SK-N-SH (cell line): Measurements from ENCODE around the gene RPRML. TPM values are rescaled to one million over a fixed set of nuclear protein-coding genes. Genes with fewer than 3 reads are reported as not detected.
"Not testable (repeated sequence)": the region's sequence is repeated elsewhere in the genome, so short reads cannot be mapped to it uniquely, and the experiment has no call there.

ENCODE experiments used
- CTCF ChIA-PET: fragments of 300-600, 350-600 bp; formaldehyde crosslinking; extraction: SDS; loops from one replicate; lab custom pipeline; 2021; lab: Yijun Ruan, JAX
- POLR2A ChIA-PET: fragments of 350-600 bp; sonication (Branson Sonifier 250); formaldehyde crosslinking; extraction: SDS; loops from one replicate; lab custom pipeline; 2020; ENCODE audit warnings: antibody characterized with exemption, inconsistent platforms; lab: Yijun Ruan, JAX
- DNase-seq: peaks from one replicate; pipeline ENCODE4 v3.0.0; 2012
- H2AFZ ChIP-seq: fragments of 200-600 bp; sonication (generic); 2 replicates; pipeline ENCODE4 v1.8.1; 2016; ENCODE audit warnings: antibody characterized with exemption, mild to moderate bottlenecking, low read depth
- H3F3A ChIP-seq: fragments of 200-600 bp; sonication (generic); replicated peaks from 2 replicates; pipeline ENCODE3; 2016; ENCODE audit warnings: antibody characterized with exemption, mild to moderate bottlenecking; ENCODE audit not compliant: insufficient read depth
- H3K27ac ChIP-seq, 2 experiments: fragments of 200-500 bp in 1 of 2; fragments of 200-600 bp in 1 of 2; sonication (Bioruptor generic) in 1 of 2; sonication (generic), shearing (Covaris generic) in 1 of 2; 2 replicates each; pipeline versions ENCODE4 v1.5.1 to v1.6.1; 2014 to 2016; ENCODE audit warnings: low read depth in 2 of 2, inconsistent platforms in 1 of 2, low read length in 1 of 2, mild to moderate bottlenecking in 1 of 2, mixed read lengths in 1 of 2
- H3K27me3 ChIP-seq: fragments of 200-600 bp; sonication (generic), shearing (Covaris generic); 2 replicates; pipeline ENCODE4 v1.6.1; 2016; ENCODE audit warnings: mixed run types; ENCODE audit not compliant: insufficient read depth
- H3K36me3 ChIP-seq, 2 experiments: fragments of 200-500 bp in 1 of 2; fragments of 200-600 bp in 1 of 2; sonication (Bioruptor generic) in 1 of 2; sonication (generic) in 1 of 2; replicated peaks in 1 of 2; 2 replicates each; pipeline versions ENCODE3 to v1.5.1; 2014 to 2016; ENCODE audit warnings: low read length in 1 of 2, mild to moderate bottlenecking in 1 of 2; ENCODE audit not compliant: insufficient read depth in 2 of 2, control insufficient read depth in 1 of 2
- H3K4me1 ChIP-seq, 2 experiments: fragments of 200-500 bp in 1 of 2; fragments of 200-600 bp in 1 of 2; sonication (Bioruptor generic) in 1 of 2; sonication (generic), shearing (Covaris generic) in 1 of 2; 2 replicates each; pipeline versions ENCODE4 v1.5.1 to v1.6.1; 2014 to 2016; ENCODE audit warnings: low read depth in 1 of 2, low read length in 1 of 2, mixed run types in 1 of 2; ENCODE audit not compliant: insufficient read depth in 2 of 2, control insufficient read depth in 1 of 2
- H3K4me2 ChIP-seq: fragments of 200-600 bp; sonication (generic), shearing (Covaris generic); 2 replicates; pipeline ENCODE4 v1.6.1; 2017; ENCODE audit warnings: mixed run types
- H3K4me3 ChIP-seq, 2 experiments: fragments of 200-500 bp in 1 of 2; fragments of 200-600 bp in 1 of 2; sonication (Bioruptor generic) in 1 of 2; sonication (generic), shearing (Covaris generic) in 1 of 2; 2 replicates each; pipeline versions ENCODE4 v1.5.1 to v1.8.1; 2014 to 2016; ENCODE audit warnings: low read depth in 2 of 2, inconsistent platforms in 1 of 2, low read length in 1 of 2, mild to moderate bottlenecking in 1 of 2, mixed read lengths in 1 of 2, moderate library complexity in 1 of 2
- H3K79me2 ChIP-seq: fragments of 200-600 bp; sonication (generic); 2 replicates; pipeline ENCODE4 v1.8.1; 2017; ENCODE audit warnings: mild to moderate bottlenecking; ENCODE audit not compliant: insufficient read depth
- H3K9ac ChIP-seq: fragments of 200-600 bp; sonication (generic); 2 replicates; pipeline ENCODE4 v1.6.1; 2017; ENCODE audit warnings: mixed run types
- H3K9me2 ChIP-seq: fragments of 200-600 bp; sonication (generic); 2 replicates; pipeline ENCODE4 v1.6.1; 2017; ENCODE audit warnings: mixed run types
- H3K9me3 ChIP-seq: fragments of 200-600 bp; sonication (generic); 2 replicates; pipeline ENCODE4 v1.6.1; 2017; ENCODE audit warnings: mixed run types, mild to moderate bottlenecking, moderate library complexity
- H4K20me1 ChIP-seq: fragments of 200-600 bp; sonication (generic); 2 replicates; pipeline ENCODE4 v1.6.1; 2017; ENCODE audit warnings: mild to moderate bottlenecking, mixed run types; ENCODE audit not compliant: insufficient read depth
- NRF1 ChIP-seq: IDR thresholded peaks from 2 replicates; pipeline ENCODE4 v1.6.1; 2012; ENCODE audit warnings: low read depth, mild to moderate bottlenecking, low read length
- RAD21 ChIP-seq: IDR thresholded peaks from 2 replicates; pipeline ENCODE4 v1.6.1; 2012; ENCODE audit warnings: mild to moderate bottlenecking, low read length
- RCOR1 ChIP-seq: fragments of 150-350 bp; IDR thresholded peaks from 2 replicates; pipeline ENCODE4 v1.6.1; 2017; ENCODE audit warnings: antibody characterized with exemption, low read length
- RXRA ChIP-seq: IDR thresholded peaks from 2 replicates; pipeline ENCODE4 v1.4.0; 2012; ENCODE audit warnings: low read depth, mild to moderate bottlenecking, borderline replicate concordance
- whole genome bisulfite sequencing: methylation state at CpG from one replicate; pipeline ENCODE4 v1.1.6; 2017; ENCODE audit warnings: low lambda C conversion rate; 5-methylcytosine and 5-hydroxymethylcytosine counted together
- polyA plus RNA-seq, 3 experiments: library from polyadenylated mRNA; depleted of rRNA; stranded (reverse); fragments of >200 nt; gene quantifications; 2 replicates each; pipeline ENCODE4 v1.2.3, GENCODE V29; 2012
- TF ChIP-seq, protein P1 (sequence below): IDR thresholded peaks from 2 replicates; pipeline ENCODE4 v1.6.1; 2012; ENCODE audit warnings: mild to moderate bottlenecking, low read depth, low read length, moderate library complexity
- TF ChIP-seq, protein P2 (sequence below): fragments of 200-600 bp; sonication (generic); IDR thresholded peaks from 2 replicates; pipeline ENCODE4 v1.6.1; 2017; ENCODE audit warnings: antibody characterized with exemption, mild to moderate bottlenecking, moderate library complexity
- TF ChIP-seq, protein P3 (sequence below): IDR thresholded peaks from 2 replicates; pipeline ENCODE4 v1.4.0; 2012; ENCODE audit warnings: low read depth

The RPRML gene
- polyA plus RNA-seq, 1 of the 3 experiments (the other 2 are of a cell fraction) = not detected

DNA sequence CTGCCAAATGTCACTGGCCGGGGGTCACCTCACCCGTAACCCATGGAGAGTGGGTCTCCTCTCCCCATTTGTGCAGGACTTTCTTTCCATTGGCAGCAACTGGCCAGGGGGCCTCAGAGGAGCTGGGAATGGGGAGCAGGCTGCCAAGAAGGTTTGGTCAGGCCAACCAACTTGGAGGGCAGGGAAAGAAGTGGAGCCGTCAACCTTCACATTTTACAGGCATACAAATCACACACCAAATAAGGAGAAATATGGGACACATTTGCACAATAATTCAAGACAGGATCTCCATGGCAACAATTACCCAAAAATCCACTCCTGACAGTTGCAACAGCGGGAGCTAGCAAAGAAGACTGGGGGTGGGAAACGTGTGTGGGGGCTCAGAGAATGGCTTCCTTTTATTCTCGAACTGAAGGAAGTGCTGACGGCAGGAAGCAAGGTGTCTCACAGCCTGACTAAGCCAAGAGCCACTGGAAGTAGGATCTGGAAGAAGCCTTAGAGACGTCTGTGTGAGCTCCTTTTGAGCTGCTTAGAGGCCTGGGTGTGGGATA is 20.9 kb downstream of the RPRML start (continued):
- TF ChIP-seq, protein P1, sequence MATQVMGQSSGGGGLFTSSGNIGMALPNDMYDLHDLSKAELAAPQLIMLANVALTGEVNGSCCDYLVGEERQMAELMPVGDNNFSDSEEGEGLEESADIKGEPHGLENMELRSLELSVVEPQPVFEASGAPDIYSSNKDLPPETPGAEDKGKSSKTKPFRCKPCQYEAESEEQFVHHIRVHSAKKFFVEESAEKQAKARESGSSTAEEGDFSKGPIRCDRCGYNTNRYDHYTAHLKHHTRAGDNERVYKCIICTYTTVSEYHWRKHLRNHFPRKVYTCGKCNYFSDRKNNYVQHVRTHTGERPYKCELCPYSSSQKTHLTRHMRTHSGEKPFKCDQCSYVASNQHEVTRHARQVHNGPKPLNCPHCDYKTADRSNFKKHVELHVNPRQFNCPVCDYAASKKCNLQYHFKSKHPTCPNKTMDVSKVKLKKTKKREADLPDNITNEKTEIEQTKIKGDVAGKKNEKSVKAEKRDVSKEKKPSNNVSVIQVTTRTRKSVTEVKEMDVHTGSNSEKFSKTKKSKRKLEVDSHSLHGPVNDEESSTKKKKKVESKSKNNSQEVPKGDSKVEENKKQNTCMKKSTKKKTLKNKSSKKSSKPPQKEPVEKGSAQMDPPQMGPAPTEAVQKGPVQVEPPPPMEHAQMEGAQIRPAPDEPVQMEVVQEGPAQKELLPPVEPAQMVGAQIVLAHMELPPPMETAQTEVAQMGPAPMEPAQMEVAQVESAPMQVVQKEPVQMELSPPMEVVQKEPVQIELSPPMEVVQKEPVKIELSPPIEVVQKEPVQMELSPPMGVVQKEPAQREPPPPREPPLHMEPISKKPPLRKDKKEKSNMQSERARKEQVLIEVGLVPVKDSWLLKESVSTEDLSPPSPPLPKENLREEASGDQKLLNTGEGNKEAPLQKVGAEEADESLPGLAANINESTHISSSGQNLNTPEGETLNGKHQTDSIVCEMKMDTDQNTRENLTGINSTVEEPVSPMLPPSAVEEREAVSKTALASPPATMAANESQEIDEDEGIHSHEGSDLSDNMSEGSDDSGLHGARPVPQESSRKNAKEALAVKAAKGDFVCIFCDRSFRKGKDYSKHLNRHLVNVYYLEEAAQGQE = no peak

DNA sequence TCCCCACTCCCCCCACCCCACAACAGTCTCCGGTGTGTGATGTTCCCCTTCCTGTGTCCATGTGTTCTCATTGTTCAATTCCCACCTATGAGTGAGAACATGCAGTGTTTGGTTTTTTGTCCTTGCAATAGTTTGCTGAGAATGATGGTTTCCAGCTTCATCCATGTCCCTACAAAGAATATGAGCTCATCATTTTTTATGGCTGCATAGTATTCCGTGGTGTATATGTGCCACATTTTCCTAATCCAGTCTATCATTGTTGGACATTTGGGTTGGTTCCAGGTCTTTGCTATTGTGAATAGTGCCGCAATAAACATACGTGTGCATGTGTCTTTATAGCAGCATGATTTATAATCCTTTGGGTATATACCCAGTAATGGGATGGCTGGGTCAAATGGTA is 25.9 kb downstream of the RPRML start:
- CTCF ChIA-PET = interaction anchor here (5.5 kb wide), 1 partner anchor 11 kb away, joined by 56 read pairs; no protein-coding TSS in a partner anchor
- POLR2A ChIA-PET = not testable (repeated sequence)

DNA sequence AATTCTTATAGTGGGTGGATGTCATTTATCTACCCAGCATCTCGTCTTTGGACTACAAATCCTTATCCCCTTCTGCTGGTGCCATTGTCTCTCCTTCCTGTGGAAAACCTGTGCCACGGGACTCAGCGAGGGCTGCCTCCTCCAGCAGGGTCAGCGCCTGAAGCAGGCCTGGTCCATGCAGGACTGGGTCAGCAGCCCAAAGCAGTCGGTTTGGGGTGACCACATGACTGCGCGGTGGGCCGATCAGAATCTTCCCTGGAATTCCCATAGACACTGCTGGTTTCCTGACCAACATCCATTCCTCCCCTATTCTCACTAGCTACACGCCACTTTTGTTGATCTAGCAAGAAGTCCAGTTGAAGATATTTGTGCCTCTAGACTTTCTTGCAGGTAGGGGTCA is 26.9 kb downstream of the RPRML start:
- TF ChIP-seq, protein P2, sequence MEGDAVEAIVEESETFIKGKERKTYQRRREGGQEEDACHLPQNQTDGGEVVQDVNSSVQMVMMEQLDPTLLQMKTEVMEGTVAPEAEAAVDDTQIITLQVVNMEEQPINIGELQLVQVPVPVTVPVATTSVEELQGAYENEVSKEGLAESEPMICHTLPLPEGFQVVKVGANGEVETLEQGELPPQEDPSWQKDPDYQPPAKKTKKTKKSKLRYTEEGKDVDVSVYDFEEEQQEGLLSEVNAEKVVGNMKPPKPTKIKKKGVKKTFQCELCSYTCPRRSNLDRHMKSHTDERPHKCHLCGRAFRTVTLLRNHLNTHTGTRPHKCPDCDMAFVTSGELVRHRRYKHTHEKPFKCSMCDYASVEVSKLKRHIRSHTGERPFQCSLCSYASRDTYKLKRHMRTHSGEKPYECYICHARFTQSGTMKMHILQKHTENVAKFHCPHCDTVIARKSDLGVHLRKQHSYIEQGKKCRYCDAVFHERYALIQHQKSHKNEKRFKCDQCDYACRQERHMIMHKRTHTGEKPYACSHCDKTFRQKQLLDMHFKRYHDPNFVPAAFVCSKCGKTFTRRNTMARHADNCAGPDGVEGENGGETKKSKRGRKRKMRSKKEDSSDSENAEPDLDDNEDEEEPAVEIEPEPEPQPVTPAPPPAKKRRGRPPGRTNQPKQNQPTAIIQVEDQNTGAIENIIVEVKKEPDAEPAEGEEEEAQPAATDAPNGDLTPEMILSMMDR = no peak
- TF ChIP-seq RAD21 (no peak), RXRA (no peak), NRF1 (no peak), RCOR1 (no peak)
- TF ChIP-seq, protein P3, sequence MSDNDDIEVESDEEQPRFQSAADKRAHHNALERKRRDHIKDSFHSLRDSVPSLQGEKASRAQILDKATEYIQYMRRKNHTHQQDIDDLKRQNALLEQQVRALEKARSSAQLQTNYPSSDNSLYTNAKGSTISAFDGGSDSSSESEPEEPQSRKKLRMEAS = no peak
- H3K9me2 ChIP-seq = no peaks in the 10 kb centered on the region
- H3K79me2 ChIP-seq = no peaks in the 10 kb centered on the region
- H3K27ac ChIP-seq = no peak overlapping the region
- H4K20me1 ChIP-seq = no peaks in the 10 kb centered on the region
- H3K27me3 ChIP-seq = no peaks in the 10 kb centered on the region
- peaks cover 0 to 17% of the 10 kb centered on the region in 2 experiments; a peak in 1 of 4 replicates for H3K4me1 ChIP-seq
- 77% methylated on average over 9 of the region's 9 CpGs for WGBS
- ChIA-PET POLR2A (no interaction called here), CTCF (interaction anchor here (1.4 to 5.5 kb wide), 6 partner anchors 10 to 110 kb away, joined by 4 to 56 read pairs (median 10); no protein-coding TSS in a partner anchor)
- H3K4me2 ChIP-seq = no peak overlapping the region
- H3F3A ChIP-seq = no peaks in the 10 kb centered on the region
- no peaks in the 10 kb centered on the region for H3K36me3 ChIP-seq
- H3K4me3 ChIP-seq = no peak overlapping the region
- no peaks in the 10 kb centered on the region for H3K9me3 ChIP-seq
- H2AFZ ChIP-seq = no peak overlapping the region
- H3K9ac ChIP-seq = no peak overlapping the region
- no peak for DNase-seq

More for the DNA sequence above, 25.9 kb downstream of the RPRML start:
- not testable (repeated sequence) for H3K9ac ChIP-seq, H3K9me2 ChIP-seq, H3K4me3 ChIP-seq, H3F3A ChIP-seq, H3K4me2 ChIP-seq, H3K27ac ChIP-seq, H3K79me2 ChIP-seq, H4K20me1 ChIP-seq, DNase-seq, H2AFZ ChIP-seq, H3K36me3 ChIP-seq, H3K9me3 ChIP-seq, H3K27me3 ChIP-seq
- 61% methylated on average over 2 of the region's 4 CpGs for whole genome bisulfite sequencing
- H3K4me1 ChIP-seq = peaks cover 0 to 17% of the 10 kb centered on the region in 2 experiments; a peak in 1 of 4 replicates
